B cell (primary cell): ENCODE data around the gene CCBE1. TPM values are rescaled to one million over a fixed set of nuclear protein-coding genes. Genes with fewer than 3 reads are reported as not detected.

Experiments
- ATAC-seq: fragments of 200-7000 bp; cut with Tn5 transposase; one replicate; pipeline ENCODE4 v1.10.0; 2021; ENCODE audit warnings: low read depth, mild to moderate bottlenecking, moderate number of reproducible peaks, moderate library complexity
- CTCF ChIA-PET: fragments of 350-600 bp; sonication (Branson Sonifier 250); formaldehyde crosslinking; loops from one replicate; lab custom pipeline; 2021; ENCODE audit warnings: antibody characterized with exemption, inconsistent platforms; lab: Charles Lee
- POLR2A ChIA-PET: fragments of 350-600 bp; sonication (Branson Sonifier 250); formaldehyde crosslinking; loops from one replicate; lab custom pipeline; 2021; ENCODE audit warnings: antibody characterized with exemption; lab: Charles Lee
- DNase-seq: peaks from one replicate; pipeline ENCODE4 v3.0.0; 2013
- H2AFZ ChIP-seq: 2 replicates; pipeline ENCODE4 v1.6.1; 2012; ENCODE audit warnings: mild to moderate bottlenecking, low read depth, low read length; ENCODE audit not compliant: insufficient read depth, poor library complexity, severe bottlenecking
- H3K27ac ChIP-seq, 2 donors: 1 replicate in 1 of 2; 2 replicates in 1 of 2; pipeline ENCODE4 v1.5.1; 2012 to 2013; ENCODE audit warnings: low read length in 2 of 2, mild to moderate bottlenecking in 2 of 2, moderate library complexity in 1 of 2
- H3K27me3 ChIP-seq, 4 experiments: fragments of 200-600 bp in 1 of 4; sonication (generic) in 1 of 4; replicated peaks in 1 of 4; 1 replicate in 2 of 4; 2 replicates in 2 of 4; pipeline versions ENCODE4 v1.6.1 to v1.7.0; 2013 to 2016; ENCODE audit warnings: low read length in 3 of 4, mild to moderate bottlenecking in 2 of 4, mixed read lengths in 1 of 4, moderate library complexity in 1 of 4; ENCODE audit not compliant: insufficient read depth in 4 of 4, control insufficient read depth in 3 of 4; ENCODE audit errors: control extremely low read depth in 1 of 4
- H3K36me3 ChIP-seq, 2 experiments: replicated peaks in 1 of 2; 1 replicate in 1 of 2; 2 replicates in 1 of 2; pipeline versions ENCODE4 v1.6.1 to v1.7.1; 2013; ENCODE audit warnings: low read length in 1 of 2; ENCODE audit not compliant: insufficient read depth in 2 of 2, control insufficient read depth in 1 of 2; ENCODE audit errors: control extremely low read depth in 1 of 2, extremely low read depth in 1 of 2
- H3K4me1 ChIP-seq, 2 donors: fragments of 200-600 bp in 1 of 2; sonication (generic) in 1 of 2; 1 replicate in 1 of 2; 2 replicates in 1 of 2; pipeline versions ENCODE4 v1.5.1 to v1.6.1; 2013 to 2017; ENCODE audit warnings: low read length in 2 of 2; ENCODE audit not compliant: control insufficient read depth in 2 of 2, insufficient read depth in 2 of 2
- H3K4me2 ChIP-seq: replicated peaks from 2 replicates; pipeline ENCODE3; 2012; ENCODE audit warnings: mild to moderate bottlenecking, low read depth, low read length; ENCODE audit not compliant: poor library complexity, severe bottlenecking
- H3K4me3 ChIP-seq, 5 experiments: fragments of 200-600 bp in 1 of 5; sonication (generic) in 1 of 5; 1 replicate in 3 of 5; 2 replicates in 2 of 5; pipeline versions ENCODE4 v1.5.1 to v1.7.0; 2011 to 2016; ENCODE audit warnings: low read length in 4 of 5, mild to moderate bottlenecking in 4 of 5, low read depth in 2 of 5, control low read depth in 1 of 5, moderate library complexity in 1 of 5; ENCODE audit not compliant: insufficient read depth in 1 of 5; ENCODE audit errors: control extremely low read depth in 1 of 5, extremely low read depth in 1 of 5
- H3K79me2 ChIP-seq: fragments of 200-600 bp; sonication (generic); one replicate; pipeline ENCODE4 v1.6.0; 2016; ENCODE audit warnings: low read length; ENCODE audit not compliant: control insufficient read depth, insufficient read depth
- H3K9ac ChIP-seq: fragments of 200-600 bp; sonication (generic); 2 replicates; pipeline ENCODE4 v1.6.1; 2017; ENCODE audit warnings: mild to moderate bottlenecking, low read length, moderate library complexity
- H3K9me3 ChIP-seq, 3 donors: one replicate each; pipeline versions ENCODE4 v1.6.1 to v1.7.1; 2013; ENCODE audit warnings: low read length in 2 of 3; ENCODE audit not compliant: control insufficient read depth in 2 of 3, insufficient read depth in 1 of 3; ENCODE audit errors: control extremely low read depth in 1 of 3
- H4K20me1 ChIP-seq: 2 replicates; pipeline ENCODE4 v1.6.0; 2012; ENCODE audit warnings: mild to moderate bottlenecking, low read length; ENCODE audit not compliant: insufficient read depth, control insufficient read depth, poor library complexity, severe bottlenecking
- H3K27ac Mint-ChIP-seq: one replicate; pipeline ENCODE4 v1.8.0; 2021; ENCODE audit warnings: mixed read lengths
- H3K27me3 Mint-ChIP-seq: one replicate; pipeline ENCODE4 v1.8.0; 2021; ENCODE audit warnings: mixed read lengths
- H3K4me1 Mint-ChIP-seq: one replicate; pipeline ENCODE4 v1.8.0; 2021; ENCODE audit warnings: mixed read lengths
- H3K4me3 Mint-ChIP-seq: one replicate; pipeline ENCODE4 v1.8.0; 2021; ENCODE audit warnings: mixed read lengths
- H3K9me3 Mint-ChIP-seq: one replicate; pipeline ENCODE4 v1.8.0; 2022; ENCODE audit warnings: mixed read lengths; ENCODE audit not compliant: insufficient read depth
- CTCF ChIP-seq: fragments of 200-600 bp; IDR thresholded peaks from one replicate; pipeline ENCODE4 v1.8.0; 2022; ENCODE audit warnings: antibody characterized with exemption, mild to moderate bottlenecking
- EZH2 ChIP-seq: IDR thresholded peaks from 2 replicates; pipeline ENCODE4 v1.6.1; 2012; ENCODE audit warnings: borderline replicate concordance, low read depth, mild to moderate bottlenecking, moderate library complexity, low read length; ENCODE audit not compliant: insufficient read depth, poor library complexity, severe bottlenecking
- WGBS: methylation state at CpG from one replicate; pipeline ENCODE4 v1.1.5; 2013; ENCODE audit warnings: missing lambda C conversion rate; ENCODE audit not compliant: insufficient coverage; 5-methylcytosine and 5-hydroxymethylcytosine counted together
- intact Hi-C: fragments of 100-400 bp; cut with micrococcal nuclease; formaldehyde crosslinking; loops from one replicate; pipeline ENCODE4 v1.10.0; 2022
- polyA plus RNA-seq: library from polyadenylated mRNA; depleted of rRNA; stranded (reverse); fragments of >200 nt; gene quantifications from 2 replicates; pipeline ENCODE4 v1.2.3, GENCODE V29; 2012
- total RNA-seq, 2 donors: library from RNA; stranded (reverse); fragments of 120-200 nt in 1 of 2; gene quantifications; 1 replicate in 1 of 2; 2 replicates in 1 of 2; pipeline versions ENCODE4 v1.2.3 to v1.2.4, GENCODE V29; 2013 to 2022

The CCBE1 gene
- total and polyA plus RNA-seq, 2 donors (not counting 1 experiment from before 2014, with no cell fraction given) = not detected

DNA sequence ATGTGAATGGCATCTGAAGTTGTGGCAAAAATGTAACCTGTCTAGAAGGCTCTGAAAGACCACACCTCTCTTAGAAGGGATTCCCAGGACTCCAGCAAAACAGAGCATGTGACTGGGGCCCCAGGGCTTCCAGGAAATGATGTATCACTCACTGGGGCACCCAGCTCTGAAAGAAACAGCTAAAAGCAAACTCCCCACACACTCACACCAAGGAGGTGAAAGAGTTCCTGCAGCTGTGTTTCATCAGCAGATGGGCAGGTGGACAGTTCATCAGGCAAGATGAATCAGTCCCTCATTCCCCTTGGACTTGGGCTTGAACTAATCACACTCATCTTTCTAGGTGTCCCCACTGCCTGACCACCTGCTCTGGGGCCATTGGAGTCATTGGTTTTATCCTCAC is 76.2 kb downstream of the CCBE1 start:
- H3K27ac Mint-ChIP-seq = no peak overlapping the region
- POLR2A ChIA-PET = no interaction called here
- no peaks in the 10 kb centered on the region for H3K4me1 ChIP-seq
- CTCF ChIA-PET = no interaction called here
- H3K9me3 Mint-ChIP-seq = no peaks in the 10 kb centered on the region
- TF ChIP-seq EZH2 (no peak), CTCF (no peak)
- H3K27ac ChIP-seq = no peak overlapping the region
- no peak for ATAC-seq
- peaks cover 9% of the 10 kb centered on the region for H3K27me3 Mint-ChIP-seq
- H3K4me3 ChIP-seq = no peak overlapping the region
- intact Hi-C loops = no loop called here
- H3K36me3 ChIP-seq = no peaks in the 10 kb centered on the region
- H3K4me3 Mint-ChIP-seq = no peak overlapping the region
- H3K27me3 ChIP-seq = no peaks in the 10 kb centered on the region
- no peak overlapping the region for H3K9ac ChIP-seq
- no peak overlapping the region for H2AFZ ChIP-seq
- H3K79me2 ChIP-seq = no peaks in the 10 kb centered on the region
- H3K4me2 ChIP-seq = no peak overlapping the region
- no peaks in the 10 kb centered on the region for H3K4me1 Mint-ChIP-seq
- H4K20me1 ChIP-seq = no peaks in the 10 kb centered on the region
- no peaks in the 10 kb centered on the region for H3K9me3 ChIP-seq
- DNase-seq = no peak

- H3K4me3 ChIP-seq = no peak overlapping the region
- no peak for TF ChIP-seq EZH2
- no peak for TF ChIP-seq CTCF
- no CpG with 5 or more reads among the region's 1 CpG for WGBS
- no peaks in the 10 kb centered on the region for H3K27me3 ChIP-seq
- CTCF ChIA-PET = no interaction called here
- H3K36me3 ChIP-seq = no peaks in the 10 kb centered on the region
- no peaks in the 10 kb centered on the region for H3K4me1 Mint-ChIP-seq
- H3K27me3 Mint-ChIP-seq = peaks cover 9% of the 10 kb centered on the region
- no peak overlapping the region for H3K9ac ChIP-seq
- POLR2A ChIA-PET = no interaction called here
- ATAC-seq = no peak
- H3K27ac Mint-ChIP-seq = no peak overlapping the region
- no peaks in the 10 kb centered on the region for H3K9me3 Mint-ChIP-seq
- no peaks in the 10 kb centered on the region for H3K9me3 ChIP-seq
- no peak overlapping the region for H3K27ac ChIP-seq
- intact Hi-C loops = no loop called here
- no peaks in the 10 kb centered on the region for H3K79me2 ChIP-seq
- H3K4me3 Mint-ChIP-seq = no peak overlapping the region
- H3K4me1 ChIP-seq = no peaks in the 10 kb centered on the region
- H3K4me2 ChIP-seq = no peak overlapping the region
- no peaks in the 10 kb centered on the region for H4K20me1 ChIP-seq
- DNase-seq = no peak
- H2AFZ ChIP-seq = no peak overlapping the region
Observed at GRCh38 chr18:59620381-59620780, 76.8 kb downstream of the CCBE1 start.
